Endothelial cell of umbilical vein (primary cell): Measurements from ENCODE around the gene BCAS3. TPM values are rescaled to one million over a fixed set of nuclear protein-coding genes. Genes with fewer than 3 reads are reported as not detected.

Experiments used
- BruUV-seq: library from RNA; stranded (reverse); fragments of 400-500 nt; replicated peaks from 2 replicates; lab custom pipeline; 2021; lab: Mats Ljungman, UMichigan
- CTCF ChIA-PET: fragments of 300-600, 350-600 bp; sonication (Branson Sonifier 250); formaldehyde crosslinking; loops from one replicate; lab custom pipeline; 2021; ENCODE audit warnings: antibody characterized with exemption, inconsistent platforms; lab: Charles Lee
- POLR2A ChIA-PET: fragments of 300-600, 350-600 bp; sonication (Branson Sonifier 250); formaldehyde crosslinking; loops from one replicate; lab custom pipeline; 2021; ENCODE audit warnings: antibody characterized with exemption, inconsistent platforms; lab: Charles Lee
- DNase-seq: peaks from one replicate; pipeline ENCODE4 v3.0.0-alpha.2; 2011; ENCODE audit warnings: low read depth, low spot score
- FAIRE-seq: peaks from 2 replicates; lab custom pipeline; 2011; peaks lifted over from hg19 to GRCh38; lab: Jason Lieb, UNC
- H2AFZ ChIP-seq: 2 replicates; pipeline ENCODE4 v1.6.0; 2012; ENCODE audit warnings: low read depth, low read length, control low read depth, inconsistent platforms
- H3K27ac ChIP-seq: 2 replicates; pipeline ENCODE4 v1.5.1; 2011; ENCODE audit warnings: low read depth, mild to moderate bottlenecking, control low read depth, low read length, moderate library complexity; ENCODE audit not compliant: insufficient read depth
- H3K27me3 ChIP-seq, 2 experiments: 2 replicates each; pipeline versions ENCODE4 v1.6.0 to v1.6.1; 2011; ENCODE audit warnings: low read length in 2 of 2, mixed read lengths in 1 of 2; ENCODE audit not compliant: control insufficient read depth in 2 of 2, insufficient read depth in 2 of 2
- H3K36me3 ChIP-seq, 2 experiments: 2 replicates in 1 of 2; 3 replicates in 1 of 2; pipeline ENCODE4 v1.5.1; 2011; ENCODE audit warnings: low read length in 2 of 2, mild to moderate bottlenecking in 1 of 2, moderate library complexity in 1 of 2; ENCODE audit not compliant: control insufficient read depth in 2 of 2, insufficient read depth in 2 of 2; ENCODE audit errors: extremely low read depth in 1 of 2
- H3K4me1 ChIP-seq: 3 replicates; pipeline ENCODE4 v1.5.1; 2011; ENCODE audit warnings: mild to moderate bottlenecking, low read length; ENCODE audit not compliant: control insufficient read depth, insufficient read depth; ENCODE audit errors: extremely low read depth
- H3K4me2 ChIP-seq: 2 replicates; pipeline ENCODE4 v1.6.1; 2011; ENCODE audit warnings: low read length, control low read depth, mixed read lengths; ENCODE audit not compliant: insufficient read depth
- H3K4me3 ChIP-seq, 3 experiments: fragments of 200-600 bp in 1 of 3; sonication (generic), shearing (Covaris generic) in 1 of 3; replicated peaks in 1 of 3; 2 replicates each; pipeline ENCODE4 v1.5.1; 2011 to 2016; ENCODE audit warnings: control low read depth in 3 of 3, low read length in 3 of 3, mild to moderate bottlenecking in 2 of 3, inconsistent platforms in 1 of 3, low read depth in 1 of 3, moderate library complexity in 1 of 3; ENCODE audit not compliant: insufficient read depth in 1 of 3
- H3K79me2 ChIP-seq: 2 replicates; pipeline ENCODE4 v1.6.0; 2012; ENCODE audit warnings: low read length, inconsistent platforms; ENCODE audit not compliant: control insufficient read depth, insufficient read depth
- H3K9ac ChIP-seq: replicated peaks from 2 replicates; pipeline ENCODE3; 2011; ENCODE audit warnings: low read length, control low read depth; ENCODE audit not compliant: insufficient read depth; ENCODE audit errors: extremely low read depth
- H3K9me1 ChIP-seq: replicated peaks from 3 replicates; pipeline ENCODE4 v1.6.0; 2011; ENCODE audit warnings: mild to moderate bottlenecking, low read length; ENCODE audit not compliant: control insufficient read depth, insufficient read depth; ENCODE audit errors: extremely low read depth
- H3K9me3 ChIP-seq: replicated peaks from 2 replicates; pipeline ENCODE4 v1.5.1; 2012; ENCODE audit warnings: low read length, inconsistent platforms; ENCODE audit not compliant: control insufficient read depth, insufficient read depth
- H4K20me1 ChIP-seq: replicated peaks from 2 replicates; pipeline ENCODE3; 2011; ENCODE audit warnings: mild to moderate bottlenecking, low read length; ENCODE audit not compliant: control insufficient read depth, insufficient read depth; ENCODE audit errors: extremely low read depth
- EZH2 ChIP-seq: IDR thresholded peaks from 2 replicates; pipeline ENCODE4 v1.6.1; 2012; ENCODE audit warnings: borderline replicate concordance, low read depth, mild to moderate bottlenecking, moderate library complexity, low read length, inconsistent platforms; ENCODE audit not compliant: severe bottlenecking
- FOS ChIP-seq: IDR thresholded peaks from 2 replicates; pipeline ENCODE4 v1.6.1; 2011; ENCODE audit warnings: mild to moderate bottlenecking, low read length, moderate library complexity, borderline replicate concordance; ENCODE audit not compliant: insufficient read depth
- GATA2 ChIP-seq: IDR thresholded peaks from 2 replicates; pipeline ENCODE4 v1.7.0; 2011; ENCODE audit warnings: low read depth, mild to moderate bottlenecking, moderate library complexity, mixed read lengths, low read length; ENCODE audit not compliant: insufficient read length, insufficient read depth
- JUN ChIP-seq: IDR thresholded peaks from 2 replicates; pipeline ENCODE4 v1.6.1; 2011; ENCODE audit warnings: borderline replicate concordance, low read depth; ENCODE audit not compliant: insufficient read length, insufficient read depth
- MAX ChIP-seq: IDR thresholded peaks from 2 replicates; pipeline ENCODE4 v1.6.1; 2011; ENCODE audit not compliant: insufficient read depth, insufficient read length
- MYC ChIP-seq: IDR thresholded peaks from one replicate; pipeline ENCODE4 v1.6.1; 2011; ENCODE audit warnings: mild to moderate bottlenecking, low read depth, low read length
- POLR2A ChIP-seq: IDR thresholded peaks from 2 replicates; pipeline ENCODE4 v1.6.1; 2012; ENCODE audit warnings: low read depth, mild to moderate bottlenecking, control low read depth, low read length
- POLR2AphosphoS5 ChIP-seq: IDR thresholded peaks from 2 replicates; pipeline ENCODE4 v1.6.1; 2012; ENCODE audit warnings: low read depth, mild to moderate bottlenecking, control low read depth, low read length, moderate library complexity; ENCODE audit not compliant: insufficient read depth
- dilution Hi-C: fragments of 300-500 bp; cut with MboI; formaldehyde crosslinking; loops from one replicate; pipeline ENCODE4 v1.15.0; 2019; ENCODE audit warnings: low sequenced_read_pairs; ENCODE audit not compliant: extremely low pct_ligation_motif_present
- intact Hi-C: fragments of 100-400 bp; cut with micrococcal nuclease; formaldehyde crosslinking; loops from one replicate; pipeline ENCODE4 v1.10.0; 2022
- polyA plus RNA-seq, 4 experiments: library from polyadenylated mRNA; depleted of rRNA in 3 of 4; stranded (reverse) in 3 of 4; unstranded in 1 of 4; fragments of >200 nt; gene quantifications; 2 replicates each; pipeline versions ENCODE4 v1.2.1 to v1.2.3, GENCODE V29; 2011 to 2012; ENCODE audit warnings: missing spikeins in 1 of 4
- total RNA-seq: library from RNA; stranded (reverse); gene quantifications from 2 replicates; pipeline ENCODE4 v1.2.3, GENCODE V29; 2021
- TF ChIP-seq, protein P1 (sequence below), 2 donors: IDR thresholded peaks; 1 replicate in 1 of 2; 2 replicates in 1 of 2; pipeline ENCODE4 v1.5.1; 2011; ENCODE audit warnings: low read length in 2 of 2, mild to moderate bottlenecking in 2 of 2, moderate library complexity in 2 of 2, control low read depth in 1 of 2, inconsistent platforms in 1 of 2, low read depth in 1 of 2; ENCODE audit not compliant: insufficient read depth in 1 of 2; ENCODE audit errors: extremely low read depth in 1 of 2

The BCAS3 gene
- total and polyA plus RNA-seq, 2 donors (not counting 3 experiments of a cell fraction or from before 2014, with no cell fraction given): 8.2 to 16.0 TPM

DNA sequence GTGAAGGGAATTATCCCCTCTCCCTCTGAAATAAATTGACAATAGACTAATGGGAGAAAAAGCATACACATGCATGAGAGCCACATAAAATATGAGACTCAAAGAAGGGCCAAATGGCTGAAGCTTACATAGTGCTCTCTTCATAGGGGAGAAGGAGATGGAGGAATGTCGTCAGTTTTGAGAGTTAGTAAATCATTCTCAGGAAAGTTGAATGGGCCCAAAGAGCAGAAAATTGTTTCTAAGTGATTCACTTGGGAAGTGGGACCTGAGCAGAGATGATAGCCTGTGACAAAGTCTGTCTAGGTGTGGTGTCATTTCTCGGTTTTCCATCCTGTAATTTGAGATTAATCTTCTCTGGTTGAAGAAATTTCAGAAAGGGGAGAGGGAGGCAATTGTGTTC, 35.0 kb downstream of the BCAS3 start:
- Histone ChIP-seq H3K9me1 (no peaks in the 10 kb centered on the region), H3K27ac (no peak overlapping the region), H3K4me3 (no peak overlapping the region), H3K27me3 (no peaks in the 10 kb centered on the region), H3K4me1 (no peaks in the 10 kb centered on the region), H3K36me3 (no peaks in the 10 kb centered on the region), H4K20me1 (no peaks in the 10 kb centered on the region), H2AFZ (no peak overlapping the region), H3K4me2 (no peak overlapping the region), H3K9ac (no peak overlapping the region), H3K79me2 (no peaks in the 10 kb centered on the region), H3K9me3 (no peaks in the 10 kb centered on the region)
- intact Hi-C loops: no loop called here
- TF ChIP-seq POLR2A (no peak), MAX (no peak), POLR2AphosphoS5 (no peak), MYC (no peak), EZH2 (no peak), JUN (no peak), GATA2 (no peak), FOS (no peak)
- TF ChIP-seq, protein P1, sequence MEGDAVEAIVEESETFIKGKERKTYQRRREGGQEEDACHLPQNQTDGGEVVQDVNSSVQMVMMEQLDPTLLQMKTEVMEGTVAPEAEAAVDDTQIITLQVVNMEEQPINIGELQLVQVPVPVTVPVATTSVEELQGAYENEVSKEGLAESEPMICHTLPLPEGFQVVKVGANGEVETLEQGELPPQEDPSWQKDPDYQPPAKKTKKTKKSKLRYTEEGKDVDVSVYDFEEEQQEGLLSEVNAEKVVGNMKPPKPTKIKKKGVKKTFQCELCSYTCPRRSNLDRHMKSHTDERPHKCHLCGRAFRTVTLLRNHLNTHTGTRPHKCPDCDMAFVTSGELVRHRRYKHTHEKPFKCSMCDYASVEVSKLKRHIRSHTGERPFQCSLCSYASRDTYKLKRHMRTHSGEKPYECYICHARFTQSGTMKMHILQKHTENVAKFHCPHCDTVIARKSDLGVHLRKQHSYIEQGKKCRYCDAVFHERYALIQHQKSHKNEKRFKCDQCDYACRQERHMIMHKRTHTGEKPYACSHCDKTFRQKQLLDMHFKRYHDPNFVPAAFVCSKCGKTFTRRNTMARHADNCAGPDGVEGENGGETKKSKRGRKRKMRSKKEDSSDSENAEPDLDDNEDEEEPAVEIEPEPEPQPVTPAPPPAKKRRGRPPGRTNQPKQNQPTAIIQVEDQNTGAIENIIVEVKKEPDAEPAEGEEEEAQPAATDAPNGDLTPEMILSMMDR (IDR thresholded peaks at IDR 0.05; ENCODE audit: extremely low read depth in 1 of 2, insufficient read depth in 1 of 2, low read depth in 1 of 2, low read length in 2 of 2): no peak
- ChIA-PET POLR2A (no interaction called here), CTCF (interaction anchor here (1.5 kb wide), 1 partner anchor 8 kb away, joined by 11 read pairs; no protein-coding TSS in a partner anchor)
- dilution Hi-C loops: no loop called here
- no TSS peak for BruUV-seq
- DNase-seq (no peak), FAIRE-seq (no peak)
